HCT116 (cell line): Measurements from ENCODE around the gene PIK3CD. TPM values are rescaled to one million over a fixed set of nuclear protein-coding genes. Genes with fewer than 3 reads are reported as not detected.

Experiments
- ATAC-seq: fragments of 200-7000 bp; cut with Tn5 transposase; 2 replicates; pipeline ENCODE4 v1.9.1; 2020; ENCODE audit warnings: mild to moderate bottlenecking, moderate library complexity
- BruUV-seq: library from RNA; stranded (reverse); fragments of 400-500 nt; replicated peaks from 2 replicates; lab custom pipeline; 2021; lab: Mats Ljungman, UMichigan
- CTCF ChIA-PET: fragments of 300-600 bp; sonication (Branson Sonifier 250); formaldehyde crosslinking; loops from one replicate; lab custom pipeline; 2021; ENCODE audit warnings: antibody characterized with exemption; lab: Charles Lee
- POLR2A ChIA-PET: fragments of 300-600, 350-600 bp; sonication (Branson Sonifier 250); formaldehyde crosslinking; loops from one replicate; lab custom pipeline; 2021; ENCODE audit warnings: antibody characterized with exemption; lab: Charles Lee
- RAD21 ChIA-PET, 2 experiments: fragments of 300-600 bp; sonication (Branson Sonifier 250); formaldehyde crosslinking; loops; one replicate each; lab custom pipeline; 2023; ENCODE audit warnings: low total read pairs in 2 of 2; ENCODE audit not compliant: uncharacterized antibody in 2 of 2, unreplicated experiment in 2 of 2, low non-redundant PET in 1 of 2; lab: Charles Lee
- DNase-seq: peaks from one replicate; pipeline ENCODE4 v3.0.0-alpha.2; 2010; ENCODE audit warnings: low read depth, low spot score
- H2AFZ ChIP-seq: fragments of 200-600 bp; shearing (Covaris generic), sonication (generic); 2 replicates; pipeline ENCODE4 v1.6.1; 2017; ENCODE audit warnings: low read depth, mixed run types, mixed read lengths, antibody characterized with exemption, low read length; ENCODE audit not compliant: poor library complexity, severe bottlenecking
- H3K27ac ChIP-seq: 2 replicates; pipeline ENCODE4 v1.5.1; 2012; ENCODE audit warnings: low read depth, low read length
- H3K27me3 ChIP-seq: fragments of 200-600 bp; sonication (generic); 2 replicates; pipeline ENCODE4 v1.6.1; 2016; ENCODE audit warnings: mixed run types, low read length, mixed read lengths; ENCODE audit not compliant: insufficient read depth
- H3K36me3 ChIP-seq, 2 experiments: fragments of 200-500 bp in 1 of 2; fragments of 200-600 bp in 1 of 2; sonication (Bioruptor generic) in 1 of 2; sonication (generic) in 1 of 2; 2 replicates each; pipeline versions ENCODE4 v1.5.1 to v1.6.1; 2014 to 2016; ENCODE audit warnings: low read length in 2 of 2, inconsistent platforms in 1 of 2, mixed read lengths in 1 of 2, mixed run types in 1 of 2; ENCODE audit not compliant: insufficient read depth in 2 of 2, control insufficient read depth in 1 of 2
- H3K4me1 ChIP-seq, 2 experiments: fragments of 200-600 bp in 1 of 2; sonication (generic) in 1 of 2; 2 replicates each; pipeline versions ENCODE4 v1.5.1 to v1.6.1; 2012 to 2017; ENCODE audit warnings: low read length in 2 of 2, inconsistent platforms in 1 of 2, mild to moderate bottlenecking in 1 of 2, mixed read lengths in 1 of 2, mixed run types in 1 of 2, moderate library complexity in 1 of 2; ENCODE audit not compliant: insufficient read depth in 2 of 2, control insufficient read depth in 1 of 2
- H3K4me2 ChIP-seq: fragments of 200-600 bp; sonication (generic); 2 replicates; pipeline ENCODE4 v1.6.1; 2017; ENCODE audit warnings: mixed run types, low read length, mixed read lengths
- H3K4me3 ChIP-seq, 2 experiments: fragments of 200-600 bp in 1 of 2; sonication (generic) in 1 of 2; replicated peaks in 1 of 2; 2 replicates each; pipeline ENCODE4 v1.5.1; 2011 to 2016; ENCODE audit warnings: low read length in 2 of 2, control low read depth in 1 of 2, low read depth in 1 of 2, mild to moderate bottlenecking in 1 of 2, mixed read lengths in 1 of 2, mixed run types in 1 of 2
- H3K79me2 ChIP-seq: fragments of 200-600 bp; sonication (generic); 2 replicates; pipeline ENCODE4 v1.6.1; 2017; ENCODE audit warnings: mild to moderate bottlenecking, mixed run types, low read length, moderate library complexity, mixed read lengths; ENCODE audit not compliant: insufficient read depth
- H3K9ac ChIP-seq: fragments of 200-600 bp; sonication (generic); 2 replicates; pipeline ENCODE4 v1.6.1; 2016; ENCODE audit warnings: low read length, mixed read lengths
- H3K9me2 ChIP-seq: fragments of 200-600 bp; sonication (generic), shearing (Covaris generic); 2 replicates; pipeline ENCODE4 v1.6.1; 2017; ENCODE audit warnings: mixed run types, mild to moderate bottlenecking, moderate library complexity; ENCODE audit not compliant: insufficient read depth
- H3K9me3 ChIP-seq, 2 experiments: fragments of 200-500 bp in 1 of 2; fragments of 200-600 bp in 1 of 2; sonication (Bioruptor generic) in 1 of 2; sonication (generic) in 1 of 2; 2 replicates each; pipeline ENCODE4 v1.6.1; 2014 to 2017; ENCODE audit warnings: low read length in 2 of 2, mixed read lengths in 2 of 2, inconsistent platforms in 1 of 2, low read depth in 1 of 2, mild to moderate bottlenecking in 1 of 2, mixed run types in 1 of 2, moderate library complexity in 1 of 2; ENCODE audit not compliant: control insufficient read depth in 1 of 2, insufficient read depth in 1 of 2
- H4K20me1 ChIP-seq: fragments of 200-600 bp; sonication (generic), shearing (Covaris generic); 2 replicates; pipeline ENCODE4 v1.6.1; 2017; ENCODE audit warnings: mixed run types, mild to moderate bottlenecking, moderate library complexity; ENCODE audit not compliant: insufficient read depth
- CBX3 ChIP-seq: IDR thresholded peaks from 2 replicates; pipeline ENCODE4 v1.6.1; 2012; ENCODE audit warnings: low read depth
- CEBPB ChIP-seq: IDR thresholded peaks from 2 replicates; pipeline ENCODE4 v1.6.1; 2012; ENCODE audit warnings: low read depth
- EGR1 ChIP-seq: IDR thresholded peaks from 2 replicates; pipeline ENCODE4 v1.6.1; 2012; ENCODE audit warnings: low read depth
- EZH2phosphoT487 ChIP-seq: fragments of 200-600 bp; IDR thresholded peaks from 2 replicates; pipeline ENCODE4 v1.6.1; 2018; ENCODE audit warnings: antibody characterized with exemption, borderline replicate concordance
- JUND ChIP-seq: IDR thresholded peaks from 2 replicates; pipeline ENCODE4 v1.6.1; 2012
- POLR2A ChIP-seq: IDR thresholded peaks from 2 replicates; pipeline ENCODE4 v1.7.0; 2011; ENCODE audit warnings: borderline replicate concordance; ENCODE audit not compliant: insufficient read depth, insufficient read length; ENCODE audit errors: extremely low read depth
- RAD21 ChIP-seq: IDR thresholded peaks from 2 replicates; pipeline ENCODE4 v1.6.1; 2012; ENCODE audit warnings: low read depth, mild to moderate bottlenecking
- REST ChIP-seq: IDR thresholded peaks from 2 replicates; pipeline ENCODE4 v1.6.1; 2012; ENCODE audit warnings: low read depth
- SIN3A ChIP-seq: IDR thresholded peaks from 2 replicates; pipeline ENCODE4 v1.6.1; 2012; ENCODE audit warnings: low read depth
- SP1 ChIP-seq: IDR thresholded peaks from 2 replicates; pipeline ENCODE4 v1.6.1; 2012; ENCODE audit warnings: low read depth
- SRF ChIP-seq: IDR thresholded peaks from 2 replicates; pipeline ENCODE4 v1.6.1; 2012; ENCODE audit warnings: low read depth
- ZFX ChIP-seq: fragments of 450-650 bp; IDR thresholded peaks from 2 replicates; pipeline ENCODE4 v1.6.1; 2017
- intact Hi-C: fragments of 100-400 bp; cut with micrococcal nuclease; formaldehyde crosslinking; loops from 2 replicates; pipeline ENCODE4 v1.10.0; 2022
- total RNA-seq: library from RNA; stranded (reverse); gene quantifications from one replicate; pipeline ENCODE4 v1.2.1, GENCODE V29; 2021; ENCODE audit not compliant: unreplicated experiment
- TF ChIP-seq, protein P1 (sequence below): IDR thresholded peaks from 2 replicates; pipeline ENCODE4 v1.6.1; 2012

Gene PIK3CD
- total RNA-seq, 1 experiment from 2014 or later, result 9.2 TPM

- Histone ChIP-seq H3K9ac (no peak overlapping the region), H3K4me1 (peaks cover 7% of the 10 kb centered on the region in 2 experiments; a peak in 3 of 4 replicates), H2AFZ (no peak overlapping the region), H3K9me2 (no peaks in the 10 kb centered on the region), H3K79me2 (no peaks in the 10 kb centered on the region), H3K4me3 (no peak overlapping the region), H3K36me3 (peaks cover 0 to 10% of the 10 kb centered on the region in 2 experiments; a peak in 2 of 4 replicates), H3K9me3 (no peaks in the 10 kb centered on the region), H3K27ac (no peak overlapping the region), H4K20me1 (no peaks in the 10 kb centered on the region), H3K4me2 (no peak overlapping the region), H3K27me3 (no peaks in the 10 kb centered on the region)
- DNase-seq (no peak), ATAC-seq (no peak)
- POLR2A ChIA-PET, result no interaction called here
- RAD21 ChIA-PET, result no interaction called here
- intact Hi-C loops, result no loop called here
- CTCF ChIA-PET, result no interaction called here
- TF ChIP-seq SP1, result no peak
- no peak for TF ChIP-seq RAD21
- TF ChIP-seq EZH2phosphoT487, result no peak
- no peak for TF ChIP-seq REST
- TF ChIP-seq EGR1, result no peak
- TF ChIP-seq, protein P1, sequence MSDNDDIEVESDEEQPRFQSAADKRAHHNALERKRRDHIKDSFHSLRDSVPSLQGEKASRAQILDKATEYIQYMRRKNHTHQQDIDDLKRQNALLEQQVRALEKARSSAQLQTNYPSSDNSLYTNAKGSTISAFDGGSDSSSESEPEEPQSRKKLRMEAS, result no peak
- no peak for TF ChIP-seq CEBPB
- no peak for TF ChIP-seq CBX3
- no peak for TF ChIP-seq POLR2A
- TF ChIP-seq SRF, result no peak
- no peak for TF ChIP-seq SIN3A
- no peak for TF ChIP-seq ZFX
- no peak for TF ChIP-seq JUND
- no TSS peak for BruUV-seq
Measured at GRCh38 chr1:9612162-9612845, 39.2 kb upstream of the PIK3CD start.
